ENCODE measurements around the gene TP73. TPM values are rescaled to one million over a fixed set of nuclear protein-coding genes. Genes with fewer than 3 reads are reported as not detected.

TP73 gene
- total RNA-seq, 2 donors from 2014 or later = 0.29 to 0.42 TPM

- DNase-seq = no peak
- no peaks in the 10 kb centered on the region for H3K27me3 ChIP-seq
- intact Hi-C loops (cut with DNase I) = no loop called here
- no peaks in the 10 kb centered on the region for H3K9me3 ChIP-seq
- H3K4me3 ChIP-seq = no peak overlapping the region
- H3K36me3 ChIP-seq = no peaks in the 10 kb centered on the region
- no peak overlapping the region for H3K9ac ChIP-seq (ENCODE audit: low read depth in 2 of 2, low read length in 2 of 2)
- H3K27ac ChIP-seq = no peak overlapping the region
- no peak for TF ChIP-seq CTCF (IDR thresholded peaks at IDR 0.05)
- H3K4me1 ChIP-seq = no peaks in the 10 kb centered on the region
Measured at GRCh38 chr1:3683197-3683596, 30.9 kb downstream of the TP73 start.

GRCh38 chr1:3683992-3684391, 31.7 kb downstream of the TP73 start:
- H3K27me3 ChIP-seq = no peaks in the 10 kb centered on the region
- intact Hi-C loops (cut with DNase I) = no loop called here
- no peak for DNase-seq
- no peaks in the 10 kb centered on the region for H3K4me1 ChIP-seq
- H3K9ac ChIP-seq (ENCODE audit: low read depth in 2 of 2, low read length in 2 of 2) = no peak overlapping the region
- H3K4me3 ChIP-seq = no peak overlapping the region
- H3K36me3 ChIP-seq = no peaks in the 10 kb centered on the region
- no peaks in the 10 kb centered on the region for H3K9me3 ChIP-seq
- no peak overlapping the region for H3K27ac ChIP-seq
- TF ChIP-seq CTCF (IDR thresholded peaks at IDR 0.05) = no peak

GRCh38 chr1:3685222-3685621, 32.9 kb downstream of the TP73 start:
- no peak overlapping the region for H3K4me3 ChIP-seq
- H3K27ac ChIP-seq = no peak overlapping the region
- H3K9ac ChIP-seq (ENCODE audit: low read depth in 2 of 2, low read length in 2 of 2) = no peak overlapping the region
- H3K27me3 ChIP-seq = no peaks in the 10 kb centered on the region
- H3K9me3 ChIP-seq = no peaks in the 10 kb centered on the region
- intact Hi-C loops (cut with DNase I) = no loop called here
- no peak for TF ChIP-seq CTCF (IDR thresholded peaks at IDR 0.05)
- no peaks in the 10 kb centered on the region for H3K4me1 ChIP-seq
- H3K36me3 ChIP-seq = no peaks in the 10 kb centered on the region
- no peak for DNase-seq

- H3K27me3 ChIP-seq = no peaks in the 10 kb centered on the region
- intact Hi-C loops (cut with DNase I) = no loop called here
- no peaks in the 10 kb centered on the region for H3K36me3 ChIP-seq
- H3K27ac ChIP-seq = no peak overlapping the region
- no peak overlapping the region for H3K9ac ChIP-seq (ENCODE audit: low read depth in 2 of 2, low read length in 2 of 2)
- H3K4me1 ChIP-seq = no peaks in the 10 kb centered on the region
- no peaks in the 10 kb centered on the region for H3K9me3 ChIP-seq
- no peak for DNase-seq
- no peak overlapping the region for H3K4me3 ChIP-seq
- no peak for TF ChIP-seq CTCF (IDR thresholded peaks at IDR 0.05)
Measured at GRCh38 chr1:3685906-3686305, 33.6 kb downstream of the TP73 start.

- no peak overlapping the region for H3K4me3 ChIP-seq
- no peak for DNase-seq
- TF ChIP-seq CTCF (IDR thresholded peaks at IDR 0.05) = no peak
- H3K9me3 ChIP-seq = no peaks in the 10 kb centered on the region
- H3K36me3 ChIP-seq = no peaks in the 10 kb centered on the region
- H3K4me1 ChIP-seq = no peaks in the 10 kb centered on the region
- no peak overlapping the region for H3K27ac ChIP-seq
- H3K9ac ChIP-seq (ENCODE audit: low read depth in 2 of 2, low read length in 2 of 2) = no peak overlapping the region
- intact Hi-C loops (cut with DNase I) = no loop called here
- no peaks in the 10 kb centered on the region for H3K27me3 ChIP-seq
Measured at GRCh38 chr1:3687504-3687903, 35.2 kb downstream of the TP73 start.

Measured in colonic mucosa (tissue), 4 donors.